ENCODE data around the gene GABRP.
"Not testable (repeated sequence)": the region's sequence is repeated elsewhere in the genome, so short reads cannot be mapped to it uniquely, and the experiment has no call there.

- TF ChIP-seq POLR2A, POLR2AphosphoS5 (IDR thresholded peaks at IDR 0.05; ENCODE audit: low read depth, low read length): not testable (repeated sequence)
Measured at GRCh38 chr5:170765868-170766267, 17.7 kb upstream of the GABRP start.
